NCI-H2227 treated with DMSO at 0.1 percent for 48 hours (cell line): Measurements from ENCODE around the gene ENTR1.
A peak's percentile ranks its signal among the peaks of the same experiment; 100 is the strongest.
"Not testable (repeated sequence)": the region's sequence is repeated elsewhere in the genome, so short reads cannot be mapped to it uniquely, and the experiment has no call there.

Source experiments
- DNase-seq: peaks from one replicate; lab custom pipeline; 2025; lab: John Stamatoyannopoulos, UW

Gene ENTR1

GRCh38 chr9:136419092-136419420 lies 8.6 kb upstream of the ENTR1 start:
- DNase-seq, result no peak

- DNase-seq, result no peak
Measured at GRCh38 chr9:136418182-136419091, 8.0 kb upstream of the ENTR1 start.

GRCh38 chr9:136416914-136417313 lies 6.5 kb upstream of the ENTR1 start:
- no peak for DNase-seq

- no peak for DNase-seq
Measured at GRCh38 chr9:136416427-136416826, 6.0 kb upstream of the ENTR1 start.

GRCh38 chr9:136412962-136413361 lies 2.5 kb upstream of the ENTR1 start:
- no peak for DNase-seq

DNA sequence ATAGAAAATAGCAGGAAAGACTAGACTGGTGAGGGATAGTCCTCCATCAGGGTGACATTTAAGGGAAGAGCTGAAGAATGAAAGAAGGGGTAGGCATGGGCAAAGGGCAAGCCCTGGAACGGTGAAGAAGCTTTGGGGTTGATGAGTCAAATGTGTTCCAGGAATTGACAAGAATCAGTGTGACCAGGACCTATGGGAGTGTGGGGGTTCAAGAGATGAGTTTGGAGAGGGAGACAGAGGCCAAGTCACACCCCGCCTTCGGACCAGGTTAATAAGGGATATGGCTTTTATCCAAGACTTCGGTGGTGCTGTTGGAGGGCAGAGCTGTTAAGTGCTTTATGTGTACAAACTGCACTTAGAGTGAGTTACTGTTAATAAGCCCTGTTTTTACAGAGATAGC lies 964 bp upstream of the ENTR1 start:
- no peak for DNase-seq

DNA sequence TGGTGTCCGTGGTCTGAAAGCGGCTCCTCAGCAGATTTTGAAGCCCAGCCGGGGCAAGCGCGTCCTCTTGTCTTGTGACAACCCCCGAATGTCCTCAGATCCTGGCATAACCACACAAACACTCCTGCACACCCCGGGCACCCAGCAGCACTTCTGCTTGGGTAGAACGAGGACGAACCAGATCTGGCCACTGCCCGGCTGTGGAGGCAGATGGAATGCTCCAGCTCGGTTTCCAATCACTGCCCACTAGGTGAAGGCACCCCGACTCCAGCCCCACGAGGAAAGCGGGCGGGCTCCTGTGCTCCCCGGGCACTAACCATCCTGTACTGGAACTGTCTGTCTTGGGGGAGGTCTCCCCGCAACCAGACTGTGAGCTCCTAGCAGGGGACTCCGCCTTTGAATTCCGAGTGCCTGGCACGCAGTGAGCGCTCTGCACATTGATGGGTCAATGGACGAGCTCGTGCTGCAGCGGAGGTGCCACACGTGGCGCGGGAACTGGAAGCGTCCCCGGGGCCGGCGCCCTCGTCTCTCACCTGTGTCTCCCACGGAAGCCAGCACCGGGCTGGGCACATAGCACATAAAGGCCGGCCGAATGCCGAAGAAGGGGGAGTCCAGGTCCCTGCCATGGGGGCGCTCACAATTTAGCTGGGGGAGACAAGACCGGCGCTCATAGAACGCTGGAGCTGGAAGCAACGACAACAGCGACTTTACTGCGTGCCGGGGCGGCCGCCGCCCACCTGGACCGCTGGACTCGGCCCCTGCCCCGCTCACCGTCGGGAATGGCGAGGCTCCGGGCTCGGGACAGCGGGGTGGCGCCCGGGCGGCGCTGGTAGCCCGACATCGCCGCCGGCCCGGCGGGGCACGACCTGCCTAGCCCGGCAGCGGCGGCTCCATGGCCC lies 608 bp downstream of the ENTR1 start:
- DNase-seq, result no peak

DNA sequence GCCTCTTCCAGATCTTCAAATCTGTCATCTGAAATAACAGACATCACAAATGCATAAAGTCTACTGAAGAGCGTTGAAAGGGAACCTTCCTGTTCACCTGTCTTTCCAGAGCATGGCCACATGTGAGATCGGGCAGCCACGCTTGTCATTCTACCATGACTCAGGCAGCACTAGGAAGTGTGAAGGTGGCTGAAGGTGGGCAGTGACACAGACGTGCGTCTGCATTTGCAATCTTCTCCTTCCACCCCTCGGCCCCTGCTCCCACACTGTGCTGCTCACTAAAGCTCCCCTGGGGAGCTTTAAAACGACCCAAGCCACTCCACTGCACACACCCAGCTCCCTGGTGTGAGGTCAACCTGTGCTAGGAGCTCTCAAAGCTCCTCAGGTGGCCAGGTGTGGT lies 2.5 kb downstream of the ENTR1 start:
- no peak for DNase-seq

GRCh38 chr9:136407061-136407460 lies 3.4 kb downstream of the ENTR1 start:
- DNase-seq, result not testable (repeated sequence)

GRCh38 chr9:136405904-136406303 lies 4.5 kb downstream of the ENTR1 start:
- not testable (repeated sequence) for DNase-seq

DNA sequence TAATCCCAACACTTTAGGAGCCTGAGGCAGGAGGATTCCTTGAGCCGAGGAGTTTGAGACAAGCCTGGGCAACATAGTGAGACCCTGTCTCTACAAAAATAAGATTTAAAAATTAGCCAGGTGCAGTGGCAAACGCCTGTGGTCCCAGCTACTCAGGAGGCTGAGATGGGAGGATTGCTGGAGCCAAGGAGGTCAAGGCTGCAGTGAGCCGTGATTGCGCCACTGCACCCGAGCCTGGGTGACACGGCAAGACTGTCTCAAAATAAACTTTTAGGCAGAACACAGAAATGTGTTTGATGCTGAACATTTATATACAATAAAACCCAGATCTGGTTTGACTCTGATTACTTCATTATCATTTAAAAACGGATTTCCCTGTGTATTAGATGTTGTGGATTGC lies 4.9 kb downstream of the ENTR1 start:
- no peak for DNase-seq

DNA sequence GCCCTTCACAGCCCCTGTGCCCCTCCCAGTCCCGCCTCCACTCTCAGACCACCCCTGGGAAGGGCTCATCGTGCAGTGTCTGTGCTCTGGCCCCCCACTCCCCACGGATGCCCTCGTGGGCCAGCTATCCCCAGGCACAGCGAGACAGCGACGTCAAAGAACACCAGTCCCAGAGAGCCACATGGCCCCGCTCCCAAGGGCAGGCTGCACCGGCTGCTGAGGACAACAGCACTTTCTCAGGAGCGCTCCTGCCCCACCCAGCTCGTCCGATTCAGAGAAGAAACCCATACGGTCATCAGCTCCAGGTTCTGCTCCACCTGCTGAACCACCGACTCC lies 5.6 kb downstream of the ENTR1 start:
- DNase-seq, result no peak

GRCh38 chr9:136403915-136404800 lies 6.3 kb downstream of the ENTR1 start:
- DNase-seq, result no peak

DNA sequence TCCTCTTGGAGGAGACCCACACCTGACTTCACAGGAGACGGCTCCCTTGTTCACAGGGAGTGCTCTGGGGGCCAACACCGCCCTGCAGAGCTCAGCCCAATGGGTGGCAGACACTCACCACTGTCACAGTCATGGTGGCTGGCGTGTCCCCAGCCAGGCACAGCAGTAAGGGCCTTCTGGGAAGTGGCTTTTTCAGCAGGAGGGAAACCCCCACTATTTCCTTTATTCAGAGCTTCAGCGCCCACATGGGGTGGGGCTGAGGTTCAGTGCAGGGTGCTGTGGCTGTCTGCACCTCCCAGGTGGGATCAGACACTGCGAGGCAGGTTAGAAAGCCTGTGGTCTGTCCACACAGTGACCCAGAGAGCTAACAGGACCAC lies 6.9 kb downstream of the ENTR1 start:
- no peak for DNase-seq

DNA sequence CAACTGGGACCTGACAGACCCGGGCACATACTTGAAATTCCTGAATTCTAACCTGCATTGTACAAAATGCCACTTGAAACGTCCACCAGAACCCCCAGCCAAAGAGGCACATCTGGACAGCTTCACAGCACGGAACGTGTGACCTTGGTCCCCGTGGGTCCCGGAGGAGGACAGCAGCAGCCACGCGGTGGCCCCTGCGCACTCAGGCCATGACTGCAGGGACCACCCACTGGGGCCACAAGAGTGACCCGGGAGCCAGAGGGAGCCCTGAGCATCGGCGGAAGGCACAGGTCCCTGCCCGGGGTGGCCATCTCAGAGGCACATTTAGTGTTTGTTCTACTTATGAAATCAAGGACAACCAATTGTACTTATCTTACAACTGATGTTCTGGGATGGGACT lies 8.3 kb downstream of the ENTR1 start:
- no peak for DNase-seq

GRCh38 chr9:136401173-136401922 lies 9.1 kb downstream of the ENTR1 start:
- DNase-seq, result no peak

- peak; percentile 78 for DNase-seq
Measured at GRCh38 chr9:136400038-136400834, 10.2 kb downstream of the ENTR1 start, which contains the start of gene SNAPC4. TSS of gene SNAPC4 (minus strand) at chr9:136400170. CDS start at chr9:136398428, 1,742 bp downstream.

DNA sequence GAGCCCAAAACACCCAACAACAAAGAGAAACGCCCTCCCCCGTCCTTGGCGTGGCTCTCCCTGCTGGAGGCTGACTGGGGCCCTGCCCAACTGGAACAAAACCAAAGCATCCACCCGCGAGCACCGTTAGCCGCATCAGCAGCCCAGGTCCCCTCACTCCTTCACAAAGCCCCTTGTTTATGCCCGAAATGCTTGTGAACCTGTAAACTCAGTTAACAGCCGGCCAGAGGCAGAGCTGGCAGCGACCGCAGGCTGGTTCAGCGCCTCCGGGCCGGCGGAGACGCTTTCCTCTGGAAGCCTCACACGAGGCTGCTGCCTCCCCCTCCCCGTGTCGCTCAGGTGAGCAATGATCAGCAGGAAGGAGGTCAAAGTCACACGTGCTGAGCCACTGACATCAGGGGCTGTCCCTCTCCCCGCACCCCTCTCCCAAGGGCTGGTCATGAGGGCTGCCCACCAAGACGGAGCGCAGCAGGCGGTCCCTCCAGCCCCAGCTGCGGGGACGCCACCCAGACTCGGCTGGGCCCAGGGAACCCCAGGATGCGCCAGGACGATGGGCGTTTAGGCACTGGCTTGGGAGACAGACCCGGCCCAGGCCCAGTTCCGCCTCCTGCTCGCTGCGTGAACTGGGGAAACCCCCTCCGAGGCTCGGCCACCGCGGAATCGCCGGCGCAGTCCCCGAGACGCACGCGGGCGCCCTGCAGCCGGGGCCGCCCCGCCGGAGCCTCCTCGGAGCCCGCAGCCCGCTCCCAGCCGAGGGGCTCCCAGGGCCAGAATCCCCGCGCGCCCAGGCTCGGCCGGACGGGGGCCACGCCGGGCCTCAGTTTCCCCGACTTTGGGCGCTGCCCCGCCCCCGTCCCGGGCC lies 11.0 kb downstream of the ENTR1 start:
- DNase-seq, result no peak

DNA sequence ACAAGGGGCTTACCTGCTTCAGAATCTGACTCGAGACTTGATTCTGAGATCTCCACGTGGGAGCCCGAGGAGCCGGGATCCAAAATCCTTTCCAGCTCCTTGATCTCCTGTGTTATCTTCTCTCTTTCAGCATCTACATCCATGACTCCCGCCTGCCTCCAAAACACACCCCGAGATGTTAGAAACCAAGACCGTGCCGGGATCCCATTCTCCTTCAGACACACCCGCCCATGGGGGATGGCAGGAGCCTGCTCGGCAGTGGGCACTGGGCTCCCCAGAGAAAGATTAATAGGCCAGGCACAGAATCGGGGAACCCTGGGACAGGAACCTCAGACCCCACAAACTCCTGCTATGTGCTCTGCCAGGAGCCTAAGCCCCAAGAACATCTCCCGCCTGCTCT lies 12.1 kb downstream of the ENTR1 start:
- DNase-seq, result no peak

GRCh38 chr9:136397643-136398042 lies 12.8 kb downstream of the ENTR1 start:
- no peak for DNase-seq
